ENCODE measurements around the gene SLC6A19. TPM values are rescaled to one million over a fixed set of nuclear protein-coding genes. Genes with fewer than 3 reads are reported as not detected.

Gene SLC6A19
- total and polyA plus RNA-seq, 2 of the 4 experiments (the other 2 are of a cell fraction), result not detected

GRCh38 chr5:1156033-1156753, 45.2 kb upstream of the SLC6A19 start:
- no peak overlapping the region for H2AK9ac ChIP-seq (replicated peaks; ENCODE audit: low read depth, low read length, poor library complexity)
- POLR2A ChIA-PET (ENCODE audit: unreplicated experiment), result no interaction called here
- peaks cover 57% of the 10 kb centered on the region; the same call in 1 of the 2 replicates for H3K27me3 ChIP-seq (ENCODE audit: control insufficient read depth, insufficient read depth, low read length)
- intact Hi-C loops (cut with micrococcal nuclease) (no loop called here), dilution Hi-C loops (cut with HindIII; ENCODE audit: low sequenced_read_pairs, unreplicated experiment) (no loop called here), in situ Hi-C loops (cut with MboI; ENCODE audit: low sequenced_read_pairs) (no loop called here)
- H3K36me3 ChIP-seq (ENCODE audit: control insufficient read depth, insufficient read depth, low read length), result no peaks in the 10 kb centered on the region
- no peaks in the 10 kb centered on the region for H3K79me1 ChIP-seq (ENCODE audit: low read depth in 1 of 2, low read length in 2 of 2)
- no peak overlapping the region for H3K4me2 ChIP-seq (ENCODE audit: low read depth, low read length)
- H4K8ac ChIP-seq (ENCODE audit: low read depth in 2 of 2, low read length in 2 of 2), result no peak overlapping the region
- H4K5ac ChIP-seq (ENCODE audit: low read depth, low read length), result no peak overlapping the region
- H2BK120ac ChIP-seq (ENCODE audit: low read depth, low read length), result no peak overlapping the region
- no peak overlapping the region for H3K14ac ChIP-seq (replicated peaks; ENCODE audit: low read depth, low read length)
- WGBS, 2 experiments (ENCODE audit: extremely low coverage in 2 of 2, insufficient read length in 1 of 2), result 10% methylated on average over 21 of the region's 51 CpGs; no CpG with 5 or more reads in 1 of the 2 experiments
- H3K9ac ChIP-seq (ENCODE audit: low read depth, low read length), result no peak overlapping the region
- no peak overlapping the region for H3K18ac ChIP-seq (ENCODE audit: low read depth, low read length)
- ATAC-seq (ENCODE audit: low read depth) (no peak), DNase-seq (no peak)
- peaks cover 6% of the 10 kb centered on the region; the same call in 1 of the 2 replicates for H3K9me3 ChIP-seq (ENCODE audit: control insufficient read depth, insufficient read depth, low read length)
- CTCF ChIA-PET, result interaction anchor here (0.6 to 1.2 kb wide), 2 partner anchors 232 to 347 kb away, joined by 3 read pairs; no protein-coding TSS in a partner anchor
- no peak overlapping the region for H3K4ac ChIP-seq (ENCODE audit: low read depth, low read length)
- H3K56ac ChIP-seq (ENCODE audit: extremely low read depth, insufficient read depth, low read length), result no peak overlapping the region
- H3K4me3 ChIP-seq (ENCODE audit: insufficient read depth, low read depth, low read length), result no peak overlapping the region
- H3K27ac ChIP-seq (ENCODE audit: insufficient read depth, low read length), result no peak overlapping the region
- no peak overlapping the region for H2AFZ ChIP-seq (replicated peaks; ENCODE audit: low read length, poor library complexity)
- no peak overlapping the region for H2BK5ac ChIP-seq (ENCODE audit: low read depth, low read length, poor library complexity, severe bottlenecking)
- H2AK5ac ChIP-seq (ENCODE audit: low read depth, low read length), result no peak overlapping the region
- H3K23ac ChIP-seq (ENCODE audit: low read depth, low read length), result no peak overlapping the region
- H4K91ac ChIP-seq (ENCODE audit: insufficient read depth, low read depth, low read length), result no peak overlapping the region
- no peak for TF ChIP-seq POLR2A (IDR thresholded peaks at IDR 0.05; ENCODE audit: low read depth, low read length)
- no peak overlapping the region for H2BK15ac ChIP-seq (ENCODE audit: low read depth, low read length)
- no peaks in the 10 kb centered on the region for H3K4me1 ChIP-seq (ENCODE audit: control insufficient read depth, insufficient read depth, low read length)
- H3K9me1 ChIP-seq (ENCODE audit: insufficient read depth, low read length), result no peaks in the 10 kb centered on the region; the same call in 1 of the 2 replicates
- H2BK20ac ChIP-seq (ENCODE audit: low read depth, low read length), result no peak overlapping the region
- no peaks in the 10 kb centered on the region; the same call in 1 of the 2 replicates for H4K20me1 ChIP-seq (ENCODE audit: insufficient read depth, low read length)
- no TSS peak for BruUV-seq (replicated peaks)

Data from IMR-90 (cell line).